HG02642 (cell line): ENCODE measurements around the gene TNS4.

ENCODE experiments used
- ATAC-seq: cut with Tn5 transposase; IDR thresholded peaks from one replicate; pipeline ENCODE4 v1.9.1; 2021; ENCODE audit warnings: mild to moderate bottlenecking; ENCODE audit not compliant: unreplicated experiment, poor library complexity

The TNS4 gene

DNA sequence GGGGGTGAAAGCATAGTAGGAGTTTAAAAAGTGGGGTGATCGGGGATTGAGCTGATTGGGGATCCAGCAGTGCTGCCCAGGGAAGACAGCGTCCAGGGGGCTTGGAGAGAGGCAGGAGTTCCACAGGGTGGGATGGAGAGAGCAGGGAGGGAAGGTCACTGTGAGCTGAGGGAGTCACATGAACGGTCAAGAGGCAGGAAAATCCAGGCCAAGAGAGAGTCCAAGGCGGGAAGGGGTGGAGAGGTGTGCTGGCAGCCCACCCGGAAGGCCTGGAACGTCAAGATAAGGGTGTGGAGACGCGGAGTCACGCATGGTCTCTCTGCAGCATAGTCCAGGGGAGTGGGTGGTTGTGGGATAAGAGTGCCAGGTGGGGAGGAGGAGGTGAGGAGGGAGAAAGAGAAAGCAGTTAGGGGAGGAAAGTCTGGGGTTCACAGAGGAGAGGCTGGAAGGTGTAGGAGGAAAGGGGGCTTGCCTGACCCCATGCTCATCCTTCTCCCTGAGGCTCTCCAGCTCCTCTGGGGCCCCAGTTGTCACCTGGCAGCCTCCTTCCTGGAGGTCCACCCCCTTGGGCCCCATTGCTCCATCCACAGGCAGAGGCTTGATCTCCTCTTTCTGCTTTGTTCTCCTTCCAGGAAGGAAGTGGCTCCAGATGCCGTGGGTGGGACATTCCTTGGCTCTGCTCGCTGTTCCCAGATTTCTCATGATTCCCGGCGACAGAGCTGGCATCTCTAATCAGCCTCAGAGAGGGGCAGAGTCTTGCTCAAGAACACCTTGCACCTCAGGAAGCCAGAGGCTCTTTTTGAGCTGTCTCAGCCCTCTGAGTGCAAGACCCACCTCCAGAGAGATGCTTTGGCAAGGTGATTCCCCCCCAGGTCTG is 35.1 kb upstream of the TNS4 start:
- no peak for ATAC-seq

DNA sequence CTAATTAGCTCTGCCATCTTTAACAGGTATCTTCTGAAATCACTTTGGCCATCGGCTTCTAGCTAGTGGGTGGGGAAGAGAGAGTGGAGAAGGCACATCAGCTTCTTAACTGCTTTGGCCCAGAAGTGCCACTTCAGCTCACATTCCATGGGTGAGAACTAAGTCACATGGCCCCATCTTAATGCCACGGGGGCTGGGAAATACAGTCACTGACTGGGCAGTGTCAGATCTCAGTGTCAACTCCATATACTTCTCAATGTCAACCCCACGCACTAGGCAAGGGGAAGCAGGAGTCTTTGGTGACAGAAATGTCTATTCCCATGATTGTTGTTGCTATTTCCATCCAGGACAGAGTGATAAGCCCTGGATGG is 34.5 kb upstream of the TNS4 start:
- no peak for ATAC-seq

DNA sequence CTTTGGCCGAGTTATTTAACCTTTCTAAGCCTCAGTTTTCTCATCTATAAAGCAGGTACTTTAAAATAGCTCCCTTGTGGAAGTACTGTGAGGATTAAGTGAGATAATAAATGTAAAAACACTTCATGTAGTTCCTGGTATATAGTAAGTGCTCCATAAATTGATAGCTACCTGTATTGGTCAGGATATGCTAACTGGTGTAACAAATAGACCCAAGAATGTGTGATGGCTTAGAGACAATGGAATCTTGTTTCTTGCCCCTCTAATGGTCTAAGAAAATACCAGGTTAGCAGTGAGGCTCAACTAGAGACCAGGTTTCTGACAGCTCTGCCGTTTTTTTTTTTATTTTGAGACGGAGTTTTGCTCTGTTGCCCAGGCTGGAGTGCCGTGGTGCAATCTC is 34.0 kb upstream of the TNS4 start:
- no peak for ATAC-seq

DNA sequence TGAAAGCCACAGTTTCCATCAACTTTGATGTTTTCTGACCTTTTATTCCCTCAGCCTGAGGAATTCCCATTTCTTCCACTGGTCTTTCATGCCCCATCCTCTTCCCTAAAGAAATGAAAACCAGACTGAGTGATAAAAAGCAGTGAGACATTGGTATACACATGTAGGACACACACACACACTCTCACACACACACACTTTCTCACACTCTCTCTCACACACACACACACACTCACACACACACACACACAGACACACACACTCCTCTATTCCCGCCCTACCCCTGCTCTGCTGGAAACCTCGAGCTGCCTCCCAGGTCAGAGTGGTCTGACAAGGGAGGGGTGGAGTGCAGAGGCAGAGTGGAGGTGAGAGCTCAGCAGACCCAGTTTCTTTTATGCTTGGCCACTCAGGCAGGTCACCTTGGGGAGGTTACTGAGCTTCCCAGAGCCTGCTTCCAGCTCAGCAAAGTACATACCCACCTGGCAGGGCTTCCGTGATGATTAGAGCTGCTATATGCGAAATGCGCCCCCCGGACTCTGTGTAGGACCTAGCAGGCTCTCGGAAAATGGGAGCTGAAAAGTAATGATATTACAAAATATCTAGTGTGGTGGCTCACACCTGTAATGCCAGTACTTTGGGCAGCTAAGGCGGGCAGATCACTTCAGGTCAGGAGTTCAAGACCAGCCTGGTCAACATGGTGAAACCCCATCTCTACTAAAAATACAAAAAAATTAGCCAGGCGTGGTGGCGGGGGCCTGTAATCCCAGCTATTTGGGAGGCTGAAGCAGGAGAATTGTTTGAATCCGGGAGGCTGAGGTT is 33.2 kb upstream of the TNS4 start:
- ATAC-seq: no peak

DNA sequence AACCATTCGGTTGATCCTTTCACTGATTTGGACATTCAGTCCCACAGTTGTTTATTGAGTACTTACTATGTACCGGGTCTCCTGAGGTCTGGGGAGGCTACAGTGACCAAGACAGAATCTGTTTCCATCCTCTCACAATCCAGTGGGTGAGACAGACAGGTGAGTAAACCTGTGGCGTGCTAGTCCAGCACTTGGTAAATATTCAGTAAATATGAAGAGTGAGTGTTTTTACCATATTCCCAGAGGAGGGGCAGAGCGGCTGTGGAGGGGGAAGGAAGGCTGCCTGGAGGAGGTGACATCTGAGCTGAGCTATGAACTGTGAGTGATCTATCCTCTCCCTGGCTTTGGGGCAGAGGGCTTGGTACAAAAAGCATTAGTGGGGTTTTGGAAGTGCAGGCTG is 32.5 kb upstream of the TNS4 start:
- no peak for ATAC-seq

DNA sequence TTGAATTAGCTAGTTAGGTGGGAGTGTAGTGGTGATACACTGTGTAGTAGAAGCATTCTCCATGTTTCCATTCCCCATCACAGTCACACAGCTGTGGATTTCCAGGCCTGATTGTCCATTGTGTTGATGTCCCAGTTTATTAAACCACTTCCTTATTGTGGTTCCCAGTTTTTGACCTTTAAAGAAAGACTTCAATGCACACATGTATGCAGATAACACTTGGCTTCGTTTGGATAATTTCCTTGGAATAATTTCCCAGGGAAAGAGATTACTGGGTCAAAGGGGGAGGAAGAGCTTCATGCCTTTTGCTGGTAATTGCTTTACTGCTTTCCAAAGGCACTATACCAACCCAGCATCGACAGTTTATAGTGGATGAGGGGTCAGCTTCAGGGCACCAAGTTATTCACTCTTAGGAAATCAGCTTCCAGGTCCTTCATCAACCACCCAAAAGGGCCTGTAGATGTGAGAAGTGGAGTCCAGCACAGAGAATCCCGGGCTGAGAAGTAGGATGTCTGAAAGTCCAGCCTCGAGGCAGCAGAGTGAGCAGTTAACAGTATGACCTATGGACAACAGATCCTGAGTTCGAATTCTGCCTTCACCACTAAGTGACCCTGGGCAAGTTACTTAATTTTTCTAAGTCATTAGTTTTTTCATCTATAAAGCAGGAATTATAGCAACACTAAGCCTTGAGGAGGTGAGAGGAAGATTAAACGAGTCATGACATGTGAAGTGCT is 31.3 kb upstream of the TNS4 start:
- ATAC-seq: no peak

DNA sequence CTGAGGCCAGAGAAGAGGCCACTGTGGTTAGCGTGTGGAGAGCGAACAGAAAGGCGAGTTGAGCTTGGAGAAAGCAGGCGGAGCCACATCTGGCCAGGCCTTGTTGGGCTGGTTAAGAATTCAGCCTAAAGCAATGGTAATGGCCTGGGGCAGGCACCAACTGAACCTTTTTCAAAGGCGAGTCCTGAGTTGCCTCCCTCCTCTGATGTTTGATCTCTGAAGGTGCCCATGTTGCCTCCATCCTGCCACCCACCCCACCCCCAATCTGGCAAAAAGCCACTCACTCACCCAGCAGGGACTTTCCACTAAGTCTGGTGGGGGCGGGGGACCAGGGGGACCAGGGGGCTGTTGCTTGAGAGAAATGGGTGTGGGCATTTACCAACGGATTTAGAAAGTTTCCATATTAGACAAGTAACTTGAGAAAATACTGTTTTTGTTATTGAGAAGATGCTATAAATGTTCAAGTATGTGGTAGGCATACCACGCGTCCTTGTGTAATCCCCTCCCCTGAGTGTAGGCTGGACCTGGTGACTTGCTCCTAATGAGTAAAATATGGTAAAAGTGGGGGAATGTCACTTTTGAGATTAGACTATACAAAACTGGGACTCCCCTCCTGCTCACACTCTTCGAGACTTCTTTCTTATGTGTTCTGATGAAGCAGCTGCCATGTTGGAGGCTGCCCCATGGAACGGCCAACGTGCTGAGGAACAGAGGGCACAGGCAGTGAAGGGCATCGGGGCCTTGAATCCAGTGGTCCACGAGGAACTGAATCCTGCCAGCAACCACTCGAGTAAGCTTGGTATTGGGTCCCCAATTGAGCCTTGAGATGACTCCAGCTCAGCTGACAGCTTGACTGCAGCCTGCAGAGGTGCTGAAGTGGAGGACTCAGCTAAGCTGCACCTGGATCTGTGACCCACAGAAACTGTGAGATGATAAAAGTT is 29.9 kb upstream of the TNS4 start:
- ATAC-seq: no peak

DNA sequence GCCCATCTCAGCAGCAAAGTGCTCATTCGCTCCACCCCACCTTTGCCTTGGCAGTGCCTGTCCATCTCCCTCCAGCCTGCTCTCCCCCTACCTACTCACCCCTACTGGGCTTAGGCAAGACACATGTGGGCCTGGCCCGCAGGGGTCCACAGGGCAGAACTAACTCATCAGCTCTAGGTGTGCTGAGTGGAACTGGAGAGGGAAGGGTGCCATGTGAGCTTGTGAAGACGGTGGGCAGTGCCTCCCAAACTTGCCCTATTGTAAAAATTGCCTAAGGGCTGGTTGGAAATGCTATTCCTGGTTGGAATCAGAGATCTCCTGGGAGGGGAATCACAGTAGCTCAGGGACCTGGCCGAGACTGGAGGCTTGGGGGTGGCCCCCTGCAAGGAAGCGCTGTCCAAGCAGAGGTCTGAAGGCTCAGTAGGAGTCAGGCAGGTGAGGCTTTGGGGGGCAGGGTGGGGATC is 29.1 kb upstream of the TNS4 start:
- ATAC-seq: no peak

DNA sequence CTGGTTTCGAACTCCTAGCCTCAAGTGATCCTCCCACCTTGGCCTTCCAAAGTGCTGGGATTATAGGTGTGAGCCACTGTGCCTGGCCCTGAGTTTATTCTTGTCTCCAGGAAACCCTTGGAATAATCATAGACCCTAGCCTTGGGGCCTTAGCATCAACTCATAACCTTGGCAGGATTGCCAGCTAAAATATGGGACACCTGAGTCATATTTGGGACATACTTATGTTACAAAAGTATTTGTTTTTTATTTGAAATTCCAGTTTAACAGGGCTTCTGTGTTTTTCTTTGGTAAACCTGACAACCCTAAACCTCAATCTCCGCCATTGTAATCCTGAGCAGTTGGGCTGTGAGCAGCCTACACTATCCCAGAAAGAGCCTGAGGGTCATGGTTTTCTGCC is 28.6 kb upstream of the TNS4 start:
- ATAC-seq: no peak

DNA sequence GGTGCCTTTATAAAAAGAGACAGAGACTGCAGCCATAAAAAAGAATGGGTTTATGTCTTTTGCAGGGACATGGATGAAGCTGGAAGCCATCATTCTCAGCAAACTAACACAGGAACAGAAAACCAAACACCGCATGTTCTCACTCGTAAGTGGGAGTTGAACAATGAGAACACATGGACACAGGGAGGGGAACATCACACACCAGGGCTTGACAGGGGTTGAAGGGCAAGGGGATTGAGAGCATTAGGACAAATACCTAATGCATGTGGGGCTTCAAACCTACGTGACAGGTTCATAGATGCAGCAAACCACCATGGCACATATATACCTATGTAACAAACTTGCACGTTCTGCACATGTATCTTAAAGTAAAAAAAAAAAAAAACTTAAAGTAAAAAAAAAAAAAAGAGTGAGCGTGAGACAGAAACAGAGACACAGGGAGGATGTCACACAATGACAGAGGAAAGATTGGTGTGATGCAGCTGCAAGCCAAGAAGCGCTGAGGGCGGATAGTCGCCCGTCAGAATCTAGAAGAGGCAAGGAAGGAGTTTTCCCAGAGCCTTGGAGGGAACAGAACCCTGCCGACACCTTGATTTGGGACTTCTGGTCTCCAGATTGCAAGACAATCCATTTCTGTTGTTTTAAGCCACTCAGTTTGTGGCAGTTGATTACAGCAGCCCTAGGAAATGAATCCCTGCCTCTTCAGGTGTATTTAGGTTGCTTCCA is 27.4 kb upstream of the TNS4 start:
- ATAC-seq: no peak

DNA sequence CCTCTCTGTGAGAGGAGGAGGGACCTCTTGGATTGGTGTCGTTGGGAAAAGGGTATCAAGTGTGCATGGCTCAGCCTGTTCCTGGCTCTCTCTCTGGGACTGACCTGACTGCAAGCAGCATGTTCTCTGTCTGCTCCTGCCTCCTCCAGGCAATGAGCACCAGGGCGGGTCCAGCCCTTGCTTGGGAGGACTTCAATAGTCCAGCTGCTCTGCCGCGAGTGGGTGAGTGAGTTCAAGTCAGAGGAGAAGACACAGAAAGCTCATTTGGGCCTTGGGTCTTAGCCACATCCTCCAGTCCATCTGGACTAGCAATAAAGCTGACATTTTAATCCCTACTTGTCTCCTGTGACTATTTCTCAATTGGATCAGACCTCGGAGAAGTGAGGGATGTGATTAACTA is 25.2 kb upstream of the TNS4 start:
- no peak for ATAC-seq

DNA sequence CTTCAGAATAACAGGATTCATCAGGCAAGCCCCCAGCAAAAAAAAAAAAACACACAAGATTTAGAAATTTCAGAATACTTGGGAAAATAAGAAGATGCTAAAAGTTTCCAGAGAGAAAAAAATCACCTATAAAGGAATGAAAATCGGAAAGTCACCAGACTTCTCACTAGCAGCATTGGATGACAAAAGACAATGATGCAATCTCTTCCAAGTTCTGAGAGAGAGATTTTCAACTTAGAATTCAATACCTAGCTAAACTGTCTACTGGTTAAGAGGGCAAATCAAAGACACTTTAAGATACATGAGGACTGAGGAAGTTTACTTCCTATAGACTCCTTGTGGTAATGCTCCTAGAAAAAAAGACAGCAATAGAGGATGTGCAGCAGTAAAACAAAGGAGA is 23.9 kb upstream of the TNS4 start:
- ATAC-seq: no peak

DNA sequence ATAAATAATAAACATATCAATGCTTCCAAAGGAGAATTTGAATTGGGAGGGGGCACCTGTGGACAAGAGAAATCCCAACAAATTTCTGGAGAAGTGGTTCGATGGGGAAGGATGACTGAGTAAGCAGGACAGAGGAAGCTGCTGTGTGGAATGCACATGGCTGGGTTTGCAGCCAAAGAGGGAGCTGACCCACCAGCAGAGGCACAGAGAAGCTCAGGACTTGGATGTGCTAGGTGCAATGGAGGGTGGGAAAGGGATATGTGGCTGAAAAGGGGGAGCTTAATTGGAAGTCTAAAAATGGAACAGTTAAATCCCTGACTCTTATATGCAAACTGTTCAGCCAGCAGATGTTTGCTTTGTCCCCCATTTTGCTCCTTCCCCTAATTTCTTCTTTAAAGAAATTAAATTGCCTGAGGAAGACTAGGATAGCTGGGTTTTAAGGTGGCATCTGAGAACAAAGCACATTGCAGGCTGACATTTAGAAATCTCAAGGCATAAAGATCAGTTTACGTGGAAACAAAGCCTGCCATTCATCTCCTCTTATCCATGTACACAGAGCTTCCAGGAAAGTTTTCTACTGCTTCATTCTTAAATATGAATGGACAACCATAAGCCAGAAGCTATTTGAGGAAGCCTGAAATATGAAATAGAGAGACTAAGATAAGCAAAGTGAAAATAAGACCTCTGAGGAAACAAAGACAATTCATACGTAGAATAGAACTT is 23.0 kb upstream of the TNS4 start:
- no peak for ATAC-seq

DNA sequence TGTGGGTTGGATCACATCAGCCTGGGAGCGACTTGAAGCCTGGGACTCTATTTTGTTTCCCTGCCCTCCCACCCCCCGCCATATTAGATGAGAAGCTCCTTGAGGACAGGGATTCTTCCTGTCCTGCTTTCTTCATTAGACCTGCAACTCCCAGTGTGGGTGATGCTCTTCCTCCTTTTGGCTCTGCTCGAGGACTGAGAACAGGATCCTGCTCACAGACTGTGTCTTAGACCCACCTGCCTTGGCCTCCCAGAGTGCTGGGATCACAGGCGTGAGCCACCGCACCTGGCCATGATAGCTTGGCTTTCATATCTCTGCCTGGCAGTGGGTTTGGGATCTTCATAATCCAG is 21.5 kb upstream of the TNS4 start:
- ATAC-seq: no peak

DNA sequence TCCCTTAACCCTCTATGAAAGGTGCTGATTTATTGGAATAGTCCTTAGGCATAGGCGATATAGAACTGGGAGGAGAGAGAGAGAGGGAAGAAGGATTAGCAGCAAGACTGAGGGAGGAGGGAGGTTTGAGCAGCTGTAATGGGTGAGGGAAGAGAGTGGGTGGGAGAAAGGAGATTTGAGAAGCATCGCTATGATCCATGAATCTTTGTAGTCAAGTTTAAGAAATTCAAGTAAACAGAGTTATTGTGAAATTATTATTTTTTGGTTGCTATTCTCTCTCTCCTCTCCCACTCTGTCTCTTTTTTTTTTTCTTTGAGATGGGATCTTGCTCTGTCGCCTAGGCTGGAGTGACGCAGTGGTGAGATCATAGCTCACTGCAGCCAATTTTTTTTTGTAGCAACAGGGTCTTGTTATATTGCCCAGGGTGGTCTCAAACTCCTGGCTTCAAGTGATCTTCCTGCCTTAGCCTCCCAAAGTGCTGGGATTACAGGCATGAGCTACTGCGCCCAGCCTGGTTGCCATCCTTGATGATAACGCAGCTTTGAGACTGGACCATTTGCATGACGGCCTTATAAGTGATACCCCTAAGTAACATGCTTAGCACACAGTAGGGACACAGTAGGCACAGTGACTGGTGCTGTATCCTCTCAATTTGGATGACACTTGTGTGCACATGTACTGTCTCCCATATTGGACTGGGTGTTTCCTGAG is 21.0 kb upstream of the TNS4 start:
- no peak for ATAC-seq

DNA sequence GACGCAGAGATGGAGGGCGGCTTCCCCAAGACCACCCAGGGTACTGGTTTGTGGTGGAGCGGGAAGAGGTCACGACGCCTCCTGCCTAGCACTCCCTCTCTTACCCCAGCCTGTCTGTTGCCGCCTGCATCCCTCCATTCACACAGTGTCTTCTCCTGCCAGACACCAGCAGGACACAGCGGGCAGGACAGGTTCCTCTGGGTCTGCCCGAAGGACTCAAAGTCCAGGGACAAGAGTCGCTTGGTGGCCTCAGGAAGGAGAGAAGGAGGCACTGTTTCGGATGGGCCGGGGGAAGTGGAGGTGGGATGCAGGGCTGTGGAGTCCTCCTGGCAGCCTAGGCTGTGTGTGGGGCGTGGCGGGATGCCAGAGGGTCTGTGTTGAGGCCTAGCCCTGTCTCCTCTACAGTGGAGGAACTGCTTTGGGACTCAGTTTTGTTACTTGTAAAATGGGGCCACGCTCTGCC is 19.6 kb upstream of the TNS4 start:
- ATAC-seq: no peak

DNA sequence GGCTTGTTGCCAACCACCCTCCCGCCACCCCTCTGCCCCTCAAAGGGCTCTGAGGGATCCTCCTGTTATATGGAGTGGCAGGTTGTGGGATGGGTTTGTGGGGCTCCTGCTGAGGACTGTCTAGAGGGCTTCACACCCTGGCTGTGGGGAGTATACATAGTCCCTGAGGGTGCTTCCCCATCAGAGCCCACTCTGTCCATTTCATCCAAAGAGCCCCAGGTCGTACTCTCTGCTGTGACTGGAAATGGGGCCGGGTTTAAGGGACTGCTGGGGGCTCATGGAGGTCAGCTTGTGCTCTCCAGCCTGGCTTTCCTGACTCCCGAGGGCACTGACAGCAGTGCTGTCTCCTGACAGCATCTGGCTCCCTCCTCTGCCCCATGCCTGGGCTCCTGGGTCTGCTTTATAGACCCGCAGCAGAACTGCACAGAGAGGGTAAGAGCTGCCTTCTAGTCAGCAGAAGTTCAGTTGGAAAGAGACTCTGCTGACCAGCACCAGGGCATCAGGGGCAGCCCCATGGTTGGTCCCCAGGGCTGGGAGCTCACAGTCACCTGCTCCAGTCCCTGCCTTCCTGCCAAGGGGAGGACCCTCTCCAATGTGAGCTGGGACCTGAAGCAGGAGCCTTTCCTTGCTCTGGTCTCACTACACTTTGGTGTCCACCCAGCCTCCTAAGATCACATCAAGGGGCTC is 17.8 kb upstream of the TNS4 start:
- no peak for ATAC-seq
